DLD1 (cell line): Measurements from ENCODE around the gene RFTN2.
"Not testable (repeated sequence)": the region's sequence is repeated elsewhere in the genome, so short reads cannot be mapped to it uniquely, and the experiment has no call there.

ENCODE experiments used
- in situ Hi-C: cut with HindIII; loops from 2 replicates; pipeline ENCODE4 v1.10.0; 2017; ENCODE audit warnings: low sequenced_read_pairs

RFTN2 gene

DNA sequence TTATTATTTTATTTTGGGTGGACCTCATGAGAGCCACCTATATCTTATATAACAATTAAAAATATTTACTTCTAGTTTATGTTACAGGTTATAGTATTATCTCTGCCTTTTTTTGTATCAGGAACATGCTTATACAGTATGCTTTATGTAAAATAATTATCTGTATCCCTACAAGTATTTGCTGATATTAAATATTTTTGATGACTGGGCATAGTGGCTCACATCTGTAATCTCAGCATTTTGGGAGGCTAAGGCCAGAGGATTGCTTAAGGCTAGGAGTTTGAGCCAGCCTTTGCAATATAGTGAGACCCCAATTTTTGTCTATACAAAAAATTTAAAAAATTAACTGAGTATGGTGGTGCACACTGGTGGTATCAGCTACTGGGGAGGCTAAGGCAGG is 119.9 kb downstream of the RFTN2 start:
- in situ Hi-C loops: no loop called here

DNA sequence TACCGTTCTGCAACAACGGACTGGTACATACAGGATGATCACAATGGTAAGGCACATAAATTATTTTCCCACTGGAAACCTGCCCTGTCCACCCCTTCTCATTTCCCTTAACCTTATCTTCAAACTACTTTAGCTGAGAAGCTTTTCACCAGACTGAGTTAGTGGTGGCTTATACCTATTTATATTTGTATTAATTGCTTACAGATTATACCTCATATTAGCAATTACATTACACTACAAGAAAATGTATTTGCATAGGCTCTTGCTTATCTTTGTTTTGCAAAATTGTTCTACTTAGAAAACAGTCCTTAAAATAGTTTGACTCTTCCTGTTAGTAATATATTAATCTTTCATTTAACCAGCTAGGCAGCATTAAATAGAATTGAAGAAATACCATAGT is 124.1 kb downstream of the RFTN2 start:
- in situ Hi-C loops: not testable (repeated sequence)

DNA sequence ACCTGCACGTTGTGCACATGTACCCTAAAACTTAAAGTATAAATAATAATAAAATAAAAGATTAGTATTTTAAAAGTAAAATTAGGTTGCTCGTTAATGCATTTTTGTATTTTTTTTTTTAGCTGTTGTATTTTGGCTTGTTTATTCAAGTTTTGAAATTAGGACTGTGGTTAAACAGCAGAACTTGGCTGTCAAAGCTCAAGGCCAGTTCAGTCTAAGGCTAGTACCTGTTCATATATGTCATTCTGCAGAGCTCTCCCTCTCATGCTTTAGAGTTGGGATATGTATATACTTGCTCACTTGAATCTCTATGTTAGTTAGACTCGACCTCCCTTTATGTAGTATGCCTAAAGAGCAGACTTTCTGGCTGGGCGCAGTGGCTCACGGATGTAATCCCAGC is 126.8 kb downstream of the RFTN2 start:
- in situ Hi-C loops: no loop called here

DNA sequence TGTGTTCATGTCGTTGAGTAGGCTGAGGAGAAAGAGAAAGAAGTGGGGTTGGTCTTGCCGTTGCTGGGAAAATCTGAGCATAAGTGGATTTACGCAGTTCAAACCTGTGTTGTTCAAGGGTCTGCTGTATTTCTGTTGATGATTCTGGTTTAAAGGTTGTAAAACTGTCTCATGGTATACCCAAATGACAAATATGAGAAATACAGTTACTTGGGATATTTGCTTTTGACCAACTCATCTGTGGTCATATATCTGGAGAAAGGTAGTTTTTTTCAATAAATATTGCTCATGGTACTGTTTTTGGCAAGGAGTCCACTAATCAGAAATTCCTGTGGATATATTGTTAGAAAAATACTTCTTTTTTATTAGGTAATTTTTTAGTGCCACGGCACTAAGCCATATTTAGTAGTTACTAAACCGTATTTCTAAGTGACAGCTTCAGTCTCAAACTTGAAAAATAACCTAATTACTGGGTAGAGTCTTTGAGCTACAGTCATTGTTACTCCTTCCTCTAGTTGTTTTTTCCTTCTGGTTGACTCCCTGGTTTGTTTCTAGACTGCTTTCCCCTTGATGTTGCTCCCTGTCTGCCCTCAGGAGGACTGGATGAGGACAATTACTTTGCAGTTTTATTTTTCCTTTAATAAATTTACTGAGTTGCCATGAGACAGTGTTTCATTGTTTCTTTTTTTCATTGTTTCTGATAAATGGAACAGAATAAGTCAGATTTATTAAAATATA is 128.1 kb downstream of the RFTN2 start:
- in situ Hi-C loops: no loop called here

DNA sequence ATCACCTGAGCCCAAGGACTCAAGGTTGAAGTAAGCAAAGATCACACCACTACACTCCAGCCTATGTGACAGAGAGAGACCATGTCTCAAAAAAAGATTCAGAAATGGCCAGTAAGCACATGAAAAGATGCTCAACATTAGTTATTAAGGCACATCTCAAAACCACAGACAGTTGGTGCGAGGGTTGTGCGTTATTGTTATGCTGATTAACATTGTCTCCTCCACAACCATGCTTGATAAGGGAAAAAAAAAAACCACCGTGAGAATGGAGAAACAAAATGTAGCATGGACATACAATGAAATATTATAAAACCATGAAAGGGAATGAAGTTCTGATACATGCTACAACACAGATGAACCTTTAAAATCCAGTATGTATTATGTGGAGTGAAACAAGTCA is 132.2 kb downstream of the RFTN2 start:
- in situ Hi-C loops: no loop called here

DNA sequence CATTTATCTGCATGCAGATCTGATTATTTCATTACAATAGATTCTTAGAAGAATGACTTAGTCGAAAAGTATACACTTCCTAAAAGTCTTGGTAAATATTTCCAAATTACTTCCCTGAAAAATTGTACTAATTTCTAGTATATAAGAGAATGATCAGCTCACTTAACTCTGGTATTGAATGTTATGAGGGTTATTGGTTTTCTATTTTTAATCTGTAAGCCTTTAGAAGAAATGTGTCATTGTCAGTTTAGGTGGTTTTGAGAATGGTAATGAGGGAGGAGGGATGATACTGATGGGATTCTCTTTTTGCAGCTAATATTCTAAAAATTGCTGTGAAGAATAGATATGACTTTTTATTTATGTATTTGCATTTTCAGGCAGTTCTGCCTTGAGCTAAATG is 135.7 kb downstream of the RFTN2 start:
- in situ Hi-C loops: no loop called here

DNA sequence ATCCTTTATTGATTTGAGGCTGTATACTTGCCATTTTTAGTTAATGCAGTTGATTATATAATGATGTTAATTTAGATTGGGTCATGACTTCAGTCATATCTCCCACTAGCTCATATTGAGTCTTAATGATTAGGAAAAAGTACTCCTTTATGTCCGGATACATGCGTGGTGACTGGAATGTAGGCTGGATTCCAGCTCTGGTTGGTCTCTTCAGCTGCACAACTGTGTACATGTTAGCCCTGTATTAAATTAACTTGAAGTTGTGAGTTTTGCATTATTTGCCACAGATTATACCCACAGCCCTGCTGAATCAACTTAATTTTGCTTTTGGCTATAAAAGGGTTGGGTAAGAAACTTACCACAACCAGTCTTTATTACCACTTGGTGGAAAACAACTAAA is 137.0 kb downstream of the RFTN2 start:
- in situ Hi-C loops: no loop called here
